Erythroblast (primary cell): ENCODE results near the gene INHBB.

Experiments
- GATA1 ChIP-seq: IDR thresholded peaks from 2 replicates; pipeline ENCODE4 v1.6.1; 2011; ENCODE audit warnings: low read depth, mild to moderate bottlenecking, control low read depth, low read length, moderate library complexity
- POLR2A ChIP-seq: IDR thresholded peaks from 2 replicates; pipeline ENCODE4 v1.6.1; 2011; ENCODE audit warnings: mild to moderate bottlenecking, low read length

- TF ChIP-seq POLR2A = no peak
- TF ChIP-seq GATA1 = no peak
These were observed 30.4 kb upstream of the INHBB start for GRCh38 chr2:120315367-120316033.
